ENCODE measurements around the gene ZNF92.
"Not testable (repeated sequence)": the region's sequence is repeated elsewhere in the genome, so short reads cannot be mapped to it uniquely, and the experiment has no call there.

The ZNF92 gene

GRCh38 chr7:65373608-65374351 is at the start of gene ZNF92:
Gene ZNF92 (plus strand): TSS chr7:65373855. CDS start chr7:65373998, 143 bp downstream.
- peak; percentile 98 for DNase-seq (ENCODE audit: low spot score)

- DNase-seq (ENCODE audit: low spot score) = no peak
These were observed 47.7 kb upstream of the ZNF92 start for GRCh38 chr7:65325793-65326432.

- DNase-seq (ENCODE audit: low spot score) = no peak
These were observed 35.3 kb upstream of the ZNF92 start for GRCh38 chr7:65338346-65338745.

- DNase-seq (ENCODE audit: low spot score) = no peak
These were observed 34.4 kb upstream of the ZNF92 start for GRCh38 chr7:65339257-65339656.

GRCh38 chr7:65342723-65343629 is 30.7 kb upstream of the ZNF92 start:
- DNase-seq (ENCODE audit: low spot score) = no peak

- DNase-seq (ENCODE audit: low spot score) = not testable (repeated sequence)
These were observed 29.1 kb upstream of the ZNF92 start for GRCh38 chr7:65344541-65344940.

GRCh38 chr7:65354263-65354662 is 19.4 kb upstream of the ZNF92 start:
- DNase-seq (ENCODE audit: low spot score) = no peak

GRCh38 chr7:65369843-65370242 is 3.8 kb upstream of the ZNF92 start:
- no peak for DNase-seq (ENCODE audit: low spot score)

GRCh38 chr7:65371468-65371867 is 2.2 kb upstream of the ZNF92 start:
- no peak for DNase-seq (ENCODE audit: low spot score)

- no peak for DNase-seq (ENCODE audit: low spot score)
These were observed 5.7 kb downstream of the ZNF92 start for GRCh38 chr7:65379318-65379717.

- no peak for DNase-seq (ENCODE audit: low spot score)
These were observed 8.1 kb downstream of the ZNF92 start for GRCh38 chr7:65381742-65382141.

- DNase-seq (ENCODE audit: low spot score) = no peak
These were observed 8.8 kb downstream of the ZNF92 start for GRCh38 chr7:65382452-65382851.

- no peak for DNase-seq (ENCODE audit: low spot score)
These were observed 14.2 kb downstream of the ZNF92 start for GRCh38 chr7:65387891-65388290.

- no peak for DNase-seq (ENCODE audit: low spot score)
These were observed 16.9 kb downstream of the ZNF92 start for GRCh38 chr7:65390588-65390987.

- DNase-seq (ENCODE audit: low spot score) = no peak
These were observed 24.1 kb downstream of the ZNF92 start for GRCh38 chr7:65397730-65398142.

- not testable (repeated sequence) for DNase-seq (ENCODE audit: low spot score)
These were observed 25.0 kb downstream of the ZNF92 start for GRCh38 chr7:65398671-65399070.

- DNase-seq (ENCODE audit: low spot score) = not testable (repeated sequence)
These were observed 25.4 kb downstream of the ZNF92 start for GRCh38 chr7:65399101-65399500.

GRCh38 chr7:65404020-65404419 is 30.4 kb downstream of the ZNF92 start:
- no peak for DNase-seq (ENCODE audit: low spot score)

- DNase-seq (ENCODE audit: low spot score) = not testable (repeated sequence)
These were observed 33.1 kb downstream of the ZNF92 start for GRCh38 chr7:65406706-65407105.

GRCh38 chr7:65409363-65409762 is 35.7 kb downstream of the ZNF92 start:
- no peak for DNase-seq (ENCODE audit: low spot score)

GRCh38 chr7:65411249-65411648 is 37.6 kb downstream of the ZNF92 start:
- DNase-seq (ENCODE audit: low spot score) = no peak

- DNase-seq (ENCODE audit: low spot score) = no peak
These were observed 49.0 kb downstream of the ZNF92 start for GRCh38 chr7:65422670-65423069.

- not testable (repeated sequence) for DNase-seq (ENCODE audit: low spot score)
These were observed 49.6 kb downstream of the ZNF92 start for GRCh38 chr7:65423286-65423685.
